Suprapubic skin (tissue), 4 donors: ENCODE data around the gene CDKN1A.

Experiments
- POLR2A ChIP-seq, 2 donors: fragments of 450-650 bp; IDR thresholded peaks; one replicate each; pipeline ENCODE4 v1.6.1; 2017; ENCODE audit warnings: antibody characterized with exemption in 2 of 2, mild to moderate bottlenecking in 2 of 2, moderate library complexity in 2 of 2
- POLR2AphosphoS5 ChIP-seq, 3 donors: sonication (generic); formaldehyde crosslinking; IDR thresholded peaks; one replicate each; pipeline ENCODE4 v1.6.1; 2017; ENCODE audit warnings: antibody characterized with exemption in 3 of 3

DNA sequence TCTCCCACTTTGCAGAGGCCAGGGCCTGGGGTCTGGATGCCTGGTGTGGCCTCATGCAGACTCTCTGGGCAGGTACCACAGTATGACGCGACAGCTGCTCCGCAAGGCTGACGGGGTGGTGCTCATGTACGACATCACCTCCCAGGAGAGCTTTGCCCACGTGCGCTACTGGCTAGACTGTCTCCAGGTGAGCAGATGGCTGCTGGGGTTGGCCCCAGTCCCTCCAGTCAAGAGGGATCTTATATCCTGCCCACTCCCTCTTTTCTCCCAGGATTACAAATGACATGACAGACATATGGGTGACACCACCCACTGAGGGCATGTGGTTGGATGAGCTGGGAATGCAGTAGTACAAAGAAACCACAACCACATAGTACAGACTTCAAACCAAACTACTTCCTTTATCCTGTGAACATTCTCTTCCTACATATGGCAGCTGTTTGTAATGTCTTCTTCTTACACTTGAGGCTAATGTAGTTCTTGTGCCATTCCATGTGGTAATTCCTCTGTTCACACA is 49.0 kb downstream of the CDKN1A start:
- TF ChIP-seq POLR2A (IDR thresholded peaks at IDR 0.05) = no peak
- no peak for TF ChIP-seq POLR2AphosphoS5 (IDR thresholded peaks at IDR 0.05)
